Upper lobe of left lung (tissue), 6 donors: ENCODE measurements around the gene TFR2. TPM values are rescaled to one million over a fixed set of nuclear protein-coding genes. Genes with fewer than 3 reads are reported as not detected.

Experiments used
- ATAC-seq, 2 donors: fragments of 200-7000 bp; cut with Tn5 transposase; one replicate each; pipeline ENCODE4 v1.9.1; 2022; ENCODE audit warnings: mild to moderate bottlenecking in 2 of 2, moderate library complexity in 2 of 2; ENCODE audit not compliant: low FRiP score in 2 of 2
- DNase-seq, 2 donors: peaks; one replicate each; pipeline ENCODE4 v3.0.0-alpha.2; 2019 to 2020
- H3K27ac ChIP-seq, 4 donors: fragments of 200-600 bp; sonication (generic); one replicate each; pipeline ENCODE4 v1.5.1; 2016 to 2019
- H3K27me3 ChIP-seq, 4 donors: fragments of 200-600 bp; sonication (generic); one replicate each; pipeline ENCODE4 v1.5.1; 2017 to 2019
- H3K36me3 ChIP-seq, 4 donors: fragments of 200-600 bp; sonication (generic); one replicate each; pipeline ENCODE4 v1.5.1; 2016 to 2019
- H3K4me1 ChIP-seq, 4 donors: fragments of 200-600 bp; sonication (generic); one replicate each; pipeline ENCODE4 v1.5.1; 2018 to 2019
- H3K4me3 ChIP-seq, 4 donors: fragments of 200-600 bp; sonication (generic); one replicate each; pipeline ENCODE4 v1.5.1; 2017 to 2019; ENCODE audit warnings: mild to moderate bottlenecking in 2 of 4, moderate library complexity in 1 of 4
- H3K9me3 ChIP-seq, 4 donors: fragments of 200-600 bp; sonication (generic); one replicate each; pipeline ENCODE4 v1.5.1; 2018 to 2019
- CTCF ChIP-seq, 6 experiments: fragments of 450-650 bp in 4 of 6; fragments of 200-600 bp in 2 of 6; sonication (generic) in 2 of 6; IDR thresholded peaks; one replicate each; pipeline ENCODE4 v1.5.1; 2016 to 2019; ENCODE audit warnings: antibody characterized with exemption in 6 of 6
- EP300 ChIP-seq, 4 donors: sonication (generic); formaldehyde crosslinking; IDR thresholded peaks; one replicate each; pipeline ENCODE4 v1.5.1; 2017; ENCODE audit warnings: antibody characterized with exemption in 4 of 4, control low read depth in 2 of 4
- POLR2A ChIP-seq, 4 donors: fragments of 450-650 bp; IDR thresholded peaks; one replicate each; pipeline ENCODE4 v1.5.1; 2016 to 2017; ENCODE audit warnings: antibody characterized with exemption in 4 of 4, mild to moderate bottlenecking in 2 of 4
- POLR2AphosphoS5 ChIP-seq, 2 donors: sonication (generic); formaldehyde crosslinking; IDR thresholded peaks; one replicate each; pipeline ENCODE4 v1.5.1; 2017; ENCODE audit warnings: antibody characterized with exemption in 2 of 2
- WGBS, 2 donors: methylation state at CpG; one replicate each; pipeline ENCODE4 v1.1.5; 2017 to 2018; 5-methylcytosine and 5-hydroxymethylcytosine counted together
- total RNA-seq, 6 donors: library from RNA; depleted of rRNA in 4 of 6; stranded (reverse); fragments of >200 nt in 4 of 6; gene quantifications; one replicate each; pipeline versions ENCODE4 v1.1.0 to v1.2.1, GENCODE V29; 2016 to 2021
- donor health status: DM: no; HTN: no; CAD: no; lungs with moderate emphysema.
- donor health status: DM: no; HTN: yes; CAD: no; lungs with severe emphysema.

Gene TFR2
- total RNA-seq, 6 donors from 2014 or later: 0.20 to 2.1 (median 0.89) TPM; not detected in 1

DNA sequence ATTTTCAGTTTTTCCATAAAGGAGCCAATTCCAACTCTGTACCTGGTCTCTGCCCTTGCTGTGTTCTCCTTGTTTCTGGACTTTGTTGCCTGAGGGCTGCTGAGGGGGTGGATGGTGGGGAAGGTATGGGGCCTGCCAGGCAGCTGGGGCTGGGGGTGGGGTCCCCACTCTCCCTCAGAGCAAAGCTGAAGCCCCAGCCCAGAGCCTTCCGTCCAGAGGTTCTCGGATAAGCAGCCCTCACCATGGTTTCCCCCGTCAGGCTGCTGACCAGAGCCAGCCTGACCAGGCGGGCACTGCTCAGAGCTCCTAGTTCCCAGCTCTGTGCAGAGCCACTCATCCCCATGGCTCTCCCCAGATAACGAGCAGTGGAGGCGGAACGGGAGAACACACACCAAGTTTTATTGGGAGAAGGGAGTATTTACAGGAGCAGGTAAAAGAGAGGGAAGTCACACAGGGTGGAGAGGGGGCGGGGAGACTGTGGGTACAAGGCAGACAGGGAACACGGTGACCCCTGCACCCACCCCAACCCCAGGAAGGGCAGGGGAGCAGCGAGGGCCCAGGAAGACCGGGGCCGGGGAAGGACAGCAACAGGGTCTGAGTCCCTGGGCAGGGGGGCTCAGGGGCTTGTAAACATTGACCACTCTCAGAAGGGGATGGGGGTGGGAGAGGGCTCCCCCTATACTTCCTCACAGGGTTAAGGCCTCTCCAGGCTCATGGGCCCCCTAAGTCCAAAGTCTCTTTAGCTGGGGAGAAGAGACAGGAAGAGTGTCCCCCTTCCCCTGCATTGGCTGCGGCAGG lies 38.0 kb upstream of the TFR2 start:
- WGBS, 2 donors: 81 to 85% methylated on average over 9 to 13 of the region's 13 CpGs
- Histone ChIP-seq H3K27me3 (no peaks in the 10 kb centered on the region), H3K36me3 (peaks cover 43 to 81% (median 72%) of the 10 kb centered on the region in 4 donors), H3K4me1 (peaks cover 12 to 37% (median 22%) of the 10 kb centered on the region in 4 donors), H3K9me3 (no peaks in the 10 kb centered on the region), H3K4me3 (no peak overlapping the region), H3K27ac (peak overlapping the region in 3 of 4 donors; percentile 12 to 35 (median 31))
- DNase-seq: peak in 1 of 2 donors; percentile 25
- TF ChIP-seq CTCF (IDR thresholded peaks at IDR 0.05): no peak
- TF ChIP-seq POLR2A (IDR thresholded peaks at IDR 0.05): no peak
- TF ChIP-seq EP300 (IDR thresholded peaks at IDR 0.05): no peak
- TF ChIP-seq POLR2AphosphoS5 (IDR thresholded peaks at IDR 0.05): no peak
- no peak for ATAC-seq

DNA sequence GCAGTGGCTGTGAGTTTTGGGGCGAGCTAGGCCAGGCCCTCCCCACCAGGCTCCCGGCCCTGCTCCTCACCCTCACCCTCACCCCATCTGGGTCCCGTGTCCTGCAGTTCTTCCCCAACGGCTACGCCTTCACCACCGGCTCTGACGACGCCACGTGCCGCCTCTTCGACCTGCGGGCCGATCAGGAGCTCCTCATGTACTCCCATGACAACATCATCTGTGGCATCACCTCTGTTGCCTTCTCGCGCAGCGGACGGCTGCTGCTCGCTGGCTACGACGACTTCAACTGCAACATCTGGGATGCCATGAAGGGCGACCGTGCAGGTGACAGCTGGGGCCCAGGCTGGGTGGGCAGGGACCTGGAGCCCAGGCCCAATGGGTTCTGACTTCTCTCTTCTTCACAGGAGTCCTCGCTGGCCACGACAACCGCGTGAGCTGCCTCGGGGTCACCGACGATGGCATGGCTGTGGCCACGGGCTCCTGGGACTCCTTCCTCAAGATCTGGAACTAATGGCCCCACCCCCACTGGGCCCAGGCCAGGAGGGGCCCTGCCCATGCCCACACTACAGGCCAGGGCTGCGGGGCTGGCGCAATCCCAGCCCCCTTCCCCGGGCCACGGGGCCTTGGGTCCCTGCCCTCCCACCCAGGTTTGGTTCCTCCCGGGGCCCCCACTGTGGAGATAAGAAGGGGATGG lies 37.1 kb upstream of the TFR2 start:
- H3K4me1 ChIP-seq: peaks cover 12 to 37% (median 22%) of the 10 kb centered on the region in 4 donors
- H3K27ac ChIP-seq: peak overlapping the region in 2 of 4 donors; percentile 31 to 45
- TF ChIP-seq EP300 (IDR thresholded peaks at IDR 0.05): no peak
- no peak for TF ChIP-seq CTCF (IDR thresholded peaks at IDR 0.05)
- TF ChIP-seq POLR2AphosphoS5 (IDR thresholded peaks at IDR 0.05): no peak
- TF ChIP-seq POLR2A (IDR thresholded peaks at IDR 0.05): no peak
- no peaks in the 10 kb centered on the region for H3K27me3 ChIP-seq
- 88% methylated on average over 13 to 32 of the region's 35 CpGs for WGBS, 2 donors
- ATAC-seq (no peak), DNase-seq (peak in 1 of 2 donors; percentile 81)
- no peaks in the 10 kb centered on the region for H3K9me3 ChIP-seq
- peaks cover 34 to 73% (median 64%) of the 10 kb centered on the region in 4 donors for H3K36me3 ChIP-seq
- no peak overlapping the region for H3K4me3 ChIP-seq

DNA sequence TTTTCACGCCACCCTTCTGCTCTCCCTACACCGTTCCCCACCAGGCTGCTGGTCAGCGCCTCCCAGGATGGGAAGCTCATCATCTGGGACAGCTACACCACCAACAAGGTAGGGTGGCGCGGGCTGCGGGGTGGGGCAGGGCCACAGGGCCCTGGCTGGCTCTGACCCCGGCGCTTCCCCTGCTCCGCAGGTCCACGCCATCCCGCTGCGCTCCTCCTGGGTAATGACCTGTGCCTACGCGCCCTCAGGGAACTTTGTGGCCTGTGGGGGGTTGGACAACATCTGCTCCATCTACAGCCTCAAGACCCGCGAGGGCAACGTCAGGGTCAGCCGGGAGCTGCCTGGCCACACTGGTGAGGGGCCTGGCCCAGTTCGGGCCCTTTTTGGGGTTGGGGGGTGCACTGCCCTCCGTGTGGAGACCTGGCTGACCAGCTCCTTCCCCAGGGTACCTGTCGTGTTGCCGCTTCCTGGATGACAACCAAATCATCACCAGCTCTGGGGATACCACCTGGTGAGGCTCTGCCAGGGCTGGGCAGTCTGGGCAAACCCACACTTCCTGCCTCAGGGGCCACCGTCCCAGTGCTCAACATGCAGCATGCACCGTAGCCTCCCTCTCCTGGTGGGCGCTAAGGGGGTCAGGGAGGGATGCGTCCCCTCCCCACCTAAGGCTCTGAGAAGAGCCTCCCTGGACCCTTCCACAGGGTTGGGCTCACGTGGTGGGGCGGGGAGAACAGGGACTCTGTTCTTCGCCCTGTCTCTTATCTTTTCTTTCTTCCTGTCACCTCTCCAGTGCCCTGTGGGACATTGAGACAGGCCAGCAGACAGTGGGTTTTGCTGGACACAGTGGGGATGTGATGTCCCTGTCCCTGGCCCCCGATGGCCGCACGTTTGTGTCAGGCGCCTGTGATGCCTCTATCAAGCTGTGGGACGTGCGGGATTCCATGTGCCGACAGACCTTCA lies 36.2 kb upstream of the TFR2 start:
- Histone ChIP-seq H3K27ac (peak overlapping the region; percentile 16 to 100 (median 38)), H3K4me1 (peaks cover 15 to 42% (median 27%) of the 10 kb centered on the region in 4 donors), H3K36me3 (peaks cover 27 to 64% (median 55%) of the 10 kb centered on the region in 4 donors), H3K4me3 (no peak overlapping the region), H3K9me3 (no peaks in the 10 kb centered on the region), H3K27me3 (no peaks in the 10 kb centered on the region)
- 90 to 91% methylated on average over 20 to 30 of the region's 36 CpGs for WGBS, 2 donors
- TF ChIP-seq POLR2A (IDR thresholded peaks at IDR 0.05): no peak
- TF ChIP-seq CTCF (IDR thresholded peaks at IDR 0.05): no peak
- no peak for TF ChIP-seq POLR2AphosphoS5 (IDR thresholded peaks at IDR 0.05)
- TF ChIP-seq EP300 (IDR thresholded peaks at IDR 0.05): no peak
- ATAC-seq (no peak), DNase-seq (peak in 1 of 2 donors; percentile 80)

GRCh38 chr7:100676501-100677306 lies 35.4 kb upstream of the TFR2 start:
- no peak for ATAC-seq
- 80 to 89% methylated on average over 7 to 21 of the region's 23 CpGs for WGBS, 2 donors
- Histone ChIP-seq H3K36me3 (peaks cover 24 to 55% (median 46%) of the 10 kb centered on the region in 4 donors), H3K4me3 (peak overlapping the region in 3 of 4 donors; percentile 94 to 96 (median 95)), H3K9me3 (no peaks in the 10 kb centered on the region), H3K4me1 (peaks cover 15 to 43% (median 27%) of the 10 kb centered on the region in 4 donors), H3K27ac (peak overlapping the region; percentile 97 to 100 (median 100)), H3K27me3 (no peaks in the 10 kb centered on the region)
- peak in 1 of 2 donors; percentile 78 for DNase-seq
- TF ChIP-seq POLR2A (IDR thresholded peaks at IDR 0.05) (no peak), POLR2AphosphoS5 (IDR thresholded peaks at IDR 0.05) (no peak), CTCF (IDR thresholded peaks at IDR 0.05) (no peak), EP300 (IDR thresholded peaks at IDR 0.05) (no peak)
